MM.1S (cell line): ENCODE results near the gene TBCA.

Experiments
- CTCF ChIP-seq: fragments of 300-600 bp; sonication (generic); IDR thresholded peaks from 2 replicates; pipeline ENCODE4 v1.5.1; 2016; ENCODE audit warnings: antibody characterized with exemption, low read length, mixed read lengths
- EZH2 ChIP-seq: fragments of 300-600 bp; sonication (generic); optimal IDR thresholded peaks from 2 replicates; pipeline ENCODE3; 2017; ENCODE audit warnings: low read depth, mild to moderate bottlenecking, antibody characterized with exemption, low read length, mixed read lengths
- EZH2phosphoT487 ChIP-seq: fragments of 300-600 bp; sonication (generic); IDR thresholded peaks from 2 replicates; pipeline ENCODE4 v1.6.1; 2018; ENCODE audit warnings: antibody characterized with exemption, low read length

GRCh38 chr5:77725616-77726015 is 50.5 kb downstream of the TBCA start:
- TF ChIP-seq EZH2 (no peak), CTCF (no peak), EZH2phosphoT487 (no peak)
